ENCODE measurements around the gene KIDINS220. TPM values are rescaled to one million over a fixed set of nuclear protein-coding genes. Genes with fewer than 3 reads are reported as not detected.

KIDINS220 gene
- total RNA-seq, 1 donor from 2014 or later, result 68.2 TPM

- no peak for DNase-seq (ENCODE audit: low spot score)
- Mint-ChIP-seq H3K36me3 (ENCODE audit: low read depth) (peaks cover 9% of the 10 kb centered on the region), H3K27me3 (ENCODE audit: low read depth) (no peaks in the 10 kb centered on the region), H3K4me1 (ENCODE audit: low read depth) (no peaks in the 10 kb centered on the region), H3K9me3 (ENCODE audit: low read depth) (no peaks in the 10 kb centered on the region), H3K4me3 (ENCODE audit: unreplicated experiment) (no peak overlapping the region), H3K27ac (ENCODE audit: unreplicated experiment) (no peak overlapping the region)
- no peak for TF ChIP-seq CTCF (IDR thresholded peaks at IDR 0.05)
Measured at GRCh38 chr2:8870441-8870840, 33.0 kb upstream of the KIDINS220 start.

GRCh38 chr2:8867363-8867762 is 29.9 kb upstream of the KIDINS220 start:
- Mint-ChIP-seq H3K36me3 (ENCODE audit: low read depth) (peaks cover 15% of the 10 kb centered on the region), H3K27me3 (ENCODE audit: low read depth) (no peaks in the 10 kb centered on the region), H3K4me1 (ENCODE audit: low read depth) (no peaks in the 10 kb centered on the region), H3K4me3 (ENCODE audit: unreplicated experiment) (no peak overlapping the region), H3K27ac (ENCODE audit: unreplicated experiment) (no peak overlapping the region), H3K9me3 (ENCODE audit: low read depth) (no peaks in the 10 kb centered on the region)
- no peak for TF ChIP-seq CTCF (IDR thresholded peaks at IDR 0.05)
- DNase-seq (ENCODE audit: low spot score), result no peak

GRCh38 chr2:8863331-8863953 is 26.0 kb upstream of the KIDINS220 start:
- no peaks in the 10 kb centered on the region for H3K27me3 Mint-ChIP-seq (ENCODE audit: low read depth)
- no peak overlapping the region for H3K27ac Mint-ChIP-seq (ENCODE audit: unreplicated experiment)
- no peak for DNase-seq (ENCODE audit: low spot score)
- no peak overlapping the region for H3K4me3 Mint-ChIP-seq (ENCODE audit: unreplicated experiment)
- H3K4me1 Mint-ChIP-seq (ENCODE audit: low read depth), result no peaks in the 10 kb centered on the region
- H3K9me3 Mint-ChIP-seq (ENCODE audit: low read depth), result no peaks in the 10 kb centered on the region
- peaks cover 26% of the 10 kb centered on the region for H3K36me3 Mint-ChIP-seq (ENCODE audit: low read depth)
- no peak for TF ChIP-seq CTCF (IDR thresholded peaks at IDR 0.05)

- H3K4me3 Mint-ChIP-seq (ENCODE audit: unreplicated experiment), result no peak overlapping the region
- no peaks in the 10 kb centered on the region for H3K4me1 Mint-ChIP-seq (ENCODE audit: low read depth)
- no peak for TF ChIP-seq CTCF (IDR thresholded peaks at IDR 0.05)
- no peak overlapping the region for H3K27ac Mint-ChIP-seq (ENCODE audit: unreplicated experiment)
- DNase-seq (ENCODE audit: low spot score), result no peak
- peaks cover 19% of the 10 kb centered on the region for H3K36me3 Mint-ChIP-seq (ENCODE audit: low read depth)
- H3K9me3 Mint-ChIP-seq (ENCODE audit: low read depth), result no peaks in the 10 kb centered on the region
- no peaks in the 10 kb centered on the region for H3K27me3 Mint-ChIP-seq (ENCODE audit: low read depth)
Measured at GRCh38 chr2:8862230-8862629, 24.8 kb upstream of the KIDINS220 start.

- Mint-ChIP-seq H3K36me3 (ENCODE audit: low read depth) (peaks cover 19% of the 10 kb centered on the region), H3K9me3 (ENCODE audit: low read depth) (no peaks in the 10 kb centered on the region)
- no peak for DNase-seq (ENCODE audit: low spot score)
Measured at GRCh38 chr2:8861797-8862196, 24.4 kb upstream of the KIDINS220 start.

More at GRCh38 chr2:8861797-8862196, 24.4 kb upstream of the KIDINS220 start:
- H3K4me3 Mint-ChIP-seq (ENCODE audit: unreplicated experiment), result no peak overlapping the region
- no peak for TF ChIP-seq CTCF (IDR thresholded peaks at IDR 0.05)
- H3K27ac Mint-ChIP-seq (ENCODE audit: unreplicated experiment), result no peak overlapping the region
- no peaks in the 10 kb centered on the region for H3K4me1 Mint-ChIP-seq (ENCODE audit: low read depth)
- H3K27me3 Mint-ChIP-seq (ENCODE audit: low read depth), result no peaks in the 10 kb centered on the region
